NOMO-1 (cell line): Measurements from ENCODE around the gene LZTS2.
"Not testable (repeated sequence)": the region's sequence is repeated elsewhere in the genome, so short reads cannot be mapped to it uniquely, and the experiment has no call there.

Experiments used
- DNase-seq, 2 experiments: peaks; one replicate each; lab custom pipeline; 2025; ENCODE audit not compliant: unreplicated experiment in 2 of 2; lab: John Stamatoyannopoulos, UW

LZTS2 gene

DNA sequence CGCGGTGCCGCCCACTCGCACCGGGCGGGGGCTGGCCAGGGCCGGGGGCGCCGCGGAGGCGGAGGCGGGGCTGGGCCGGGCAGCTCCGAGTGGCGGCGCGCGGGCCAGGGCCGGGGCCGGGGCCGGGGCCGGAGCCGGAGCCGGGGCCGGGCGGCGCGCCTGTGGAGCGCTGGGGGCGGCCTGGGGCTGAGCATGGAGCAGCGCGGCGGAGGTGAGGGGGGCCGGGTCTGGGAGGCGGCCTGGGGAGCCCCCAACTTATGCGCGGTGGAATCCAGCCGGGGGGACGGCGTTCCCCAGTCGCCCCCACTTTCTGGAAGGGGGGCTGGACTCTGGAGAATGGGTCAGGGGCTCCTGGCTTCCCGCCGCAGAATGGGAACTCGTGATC, at the start of gene LZTS2:
TSS of gene LZTS2 (plus strand) at position 67 of the 385 bp plus-strand sequence. CDS start 2,731 bp downstream, outside the sequence.
- no peak for DNase-seq

- no peak for DNase-seq
These were observed 39.4 kb upstream of the LZTS2 start for GRCh38 chr10:100960251-100960650.

DNA sequence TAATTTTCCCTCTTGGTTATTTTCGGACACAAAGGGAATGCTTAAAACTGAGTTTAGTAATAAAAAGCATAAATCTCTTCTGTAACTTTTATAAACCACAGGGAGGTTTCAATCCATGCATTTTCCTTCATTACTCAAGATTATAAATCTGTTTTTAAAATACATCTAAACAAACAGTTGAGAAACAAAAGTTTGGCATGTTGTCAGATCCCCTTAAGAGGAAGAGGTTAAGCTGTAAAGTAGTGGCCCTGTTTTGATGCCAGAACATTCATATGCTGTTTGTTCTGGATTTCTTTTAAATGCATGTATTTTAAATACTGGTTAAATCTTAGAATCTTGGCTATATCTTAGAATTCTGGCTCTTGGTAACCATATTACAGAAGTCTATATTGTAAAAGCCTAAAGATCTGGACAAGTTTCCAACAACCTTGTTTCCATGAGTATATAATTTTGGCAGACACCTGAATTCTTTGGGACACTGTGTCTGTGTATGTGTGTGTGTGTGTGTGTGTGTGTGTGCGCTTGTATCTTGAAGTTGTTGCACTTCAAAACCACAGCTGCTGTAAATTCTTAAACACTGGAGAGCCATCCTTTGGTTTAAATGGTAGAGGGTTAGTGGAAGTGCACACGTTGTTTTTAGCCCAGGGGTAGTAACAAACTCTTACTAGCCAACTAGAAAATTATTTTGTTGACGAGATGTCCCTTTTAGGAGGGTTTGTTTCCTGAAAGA, 37.1 kb upstream of the LZTS2 start:
- no peak for DNase-seq

- DNase-seq: no peak
These were observed 35.8 kb upstream of the LZTS2 start for GRCh38 chr10:100963826-100964225.

DNA sequence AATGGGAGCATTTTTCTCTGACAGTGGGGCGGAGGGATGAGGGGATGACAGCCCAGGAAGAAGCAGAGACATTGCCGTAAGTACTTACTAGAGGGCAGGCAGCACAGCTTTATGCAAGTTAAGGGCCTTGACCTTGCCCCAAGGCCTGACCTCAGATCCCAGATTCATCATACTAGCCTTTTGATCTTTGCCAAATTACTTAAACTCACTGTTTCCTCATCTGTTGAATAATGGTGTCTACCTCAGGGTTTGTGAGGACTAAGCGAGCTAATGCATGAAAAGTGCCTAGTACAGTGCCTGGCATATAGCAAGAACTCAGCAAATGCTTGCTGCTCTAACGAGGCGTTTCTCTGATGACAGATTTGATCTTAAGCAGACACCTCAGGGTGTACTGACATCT, 33.8 kb upstream of the LZTS2 start:
- DNase-seq: no peak

- DNase-seq: no peak
These were observed 32.7 kb upstream of the LZTS2 start for GRCh38 chr10:100966887-100967286.

DNA sequence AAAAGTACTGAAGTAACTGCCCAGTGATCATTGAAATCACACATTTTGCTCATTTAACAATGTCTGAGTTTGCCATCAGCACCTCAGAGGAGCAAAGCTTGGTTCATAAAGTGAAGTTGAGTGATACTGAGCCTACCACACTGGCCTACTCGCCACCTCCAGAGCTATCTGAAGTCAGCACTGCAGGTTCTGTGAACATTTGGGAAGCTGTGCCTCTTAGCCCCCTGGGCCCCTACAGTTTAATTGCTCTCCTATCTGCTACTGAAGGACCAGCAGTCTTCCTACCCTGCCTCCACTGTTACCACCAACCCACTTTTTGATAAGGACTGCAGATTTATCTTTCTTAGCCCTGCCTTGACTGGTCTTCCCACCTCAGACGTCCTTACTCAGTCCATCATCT, 32.3 kb upstream of the LZTS2 start:
- no peak for DNase-seq

- no peak for DNase-seq
These were observed 31.4 kb upstream of the LZTS2 start for GRCh38 chr10:100968062-100968736.

GRCh38 chr10:100968863-100969186, 30.8 kb upstream of the LZTS2 start:
- DNase-seq: no peak

- peak; percentile 15 to 28 for DNase-seq
These were observed 30.2 kb upstream of the LZTS2 start, which contains the start of gene SEMA4G for GRCh38 chr10:100969187-100970075. TSS of gene SEMA4G (plus strand) at chr10:100969504. CDS start at chr10:100972913, 3,409 bp downstream.

GRCh38 chr10:100970076-100970913, 29.3 kb upstream of the LZTS2 start:
- DNase-seq: no peak

GRCh38 chr10:100970914-100971811, 28.4 kb upstream of the LZTS2 start:
- no peak for DNase-seq

- DNase-seq: no peak
These were observed 27.3 kb upstream of the LZTS2 start for GRCh38 chr10:100972115-100972903.

DNA sequence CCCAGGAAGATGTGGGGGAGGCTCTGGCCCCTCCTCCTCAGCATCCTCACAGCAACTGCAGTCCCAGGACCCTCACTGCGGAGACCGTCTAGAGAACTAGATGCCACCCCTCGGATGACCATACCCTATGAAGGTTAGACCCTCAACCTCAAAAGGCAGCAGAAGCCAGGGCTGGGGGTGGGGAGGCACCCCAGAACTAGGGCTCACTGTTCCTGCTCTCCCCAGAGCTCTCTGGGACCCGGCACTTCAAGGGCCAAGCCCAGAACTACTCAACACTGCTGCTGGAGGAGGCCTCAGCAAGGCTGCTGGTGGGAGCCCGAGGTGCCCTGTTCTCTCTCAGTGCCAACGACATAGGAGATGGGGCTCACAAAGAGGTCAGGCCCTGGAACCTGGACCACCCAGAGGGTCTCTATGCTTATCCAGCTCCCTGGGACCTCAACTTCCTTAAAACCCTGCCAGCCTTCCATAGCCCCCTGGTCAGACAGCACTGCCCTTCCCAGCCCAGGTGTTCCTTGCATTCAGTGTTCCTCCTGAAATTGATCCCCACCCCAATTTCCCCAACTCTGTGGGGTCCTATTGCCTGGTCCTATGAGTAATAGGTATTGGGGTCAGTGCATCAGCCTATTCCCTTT, 26.6 kb upstream of the LZTS2 start:
- DNase-seq: no peak

- not testable (repeated sequence) for DNase-seq
These were observed 24.2 kb upstream of the LZTS2 start for GRCh38 chr10:100975397-100975796.

GRCh38 chr10:100976906-100977305, 22.7 kb upstream of the LZTS2 start:
- DNase-seq: no peak

GRCh38 chr10:100977436-100977835, 22.2 kb upstream of the LZTS2 start:
- DNase-seq: no peak
